ENCODE results near the gene HEXIM1. TPM values are rescaled to one million over a fixed set of nuclear protein-coding genes. Genes with fewer than 3 reads are reported as not detected.
A peak's percentile ranks its signal among the peaks of the same experiment; 100 is the strongest.

HEXIM1 gene
- total and polyA plus RNA-seq, 2 experiments from 2014 or later: 9.2 to 10.9 TPM

DNA sequence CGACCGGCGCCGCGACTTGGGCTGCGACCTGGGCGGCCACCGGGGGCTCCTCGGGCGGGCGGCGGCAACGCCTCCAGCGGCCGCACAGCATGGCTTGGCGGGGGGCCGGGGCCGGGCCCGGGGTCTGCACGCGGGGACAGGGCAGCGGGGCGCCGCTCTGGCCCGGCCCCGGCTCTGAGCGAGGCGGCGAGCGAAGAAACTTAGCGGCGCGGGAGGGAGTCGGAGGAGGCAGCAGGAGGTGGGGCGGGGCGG is 16.0 kb upstream of the HEXIM1 start, which contains the start of gene PLCD3:
Gene PLCD3, minus strand, starts transcription at position 196 of the 252 bp plus-strand sequence. Its CDS starts 105 bp downstream, at position 91.
- H3K79me2 ChIP-seq (replicated peaks; ENCODE audit: insufficient read depth): no peaks in the 10 kb centered on the region
- H3K4me1 ChIP-seq (ENCODE audit: insufficient read depth): peaks cover 3% of the 10 kb centered on the region; the same call in 1 of the 2 replicates
- H3K36me3 Mint-ChIP-seq (ENCODE audit: low read depth): peaks cover 3% of the 10 kb centered on the region; the same call in 1 of the 3 replicates
- no peaks in the 10 kb centered on the region; the same call in 1 of the 2 replicates for H4K20me1 ChIP-seq (replicated peaks; ENCODE audit: insufficient read depth)
- peak within 1 kb of the TSS; percentile 90 for H3K4me2 ChIP-seq
- H3K4me3 ChIP-seq: peak within 1 kb of the TSS; percentile 90
- no peaks in the 10 kb centered on the region for H3K36me3 ChIP-seq (ENCODE audit: insufficient read depth)
- peak within 1 kb of the TSS; percentile 81 for H3K4me3 Mint-ChIP-seq
- no peaks in the 10 kb centered on the region for H3K27me3 ChIP-seq (ENCODE audit: insufficient read depth)
- H3F3A ChIP-seq (replicated peaks; ENCODE audit: low read depth): peaks cover 4% of the 10 kb centered on the region; the same call in 1 of the 2 replicates
- H3K9me3 Mint-ChIP-seq: no peaks in the 10 kb centered on the region
- no peak for TF ChIP-seq ZNF114 (CRISPR knock-in tag; IDR thresholded peaks at IDR 0.05)
- no peak for TF ChIP-seq STAT1 (IDR thresholded peaks at IDR 0.05; ENCODE audit: unreplicated experiment)
- TF ChIP-seq, protein P1, sequence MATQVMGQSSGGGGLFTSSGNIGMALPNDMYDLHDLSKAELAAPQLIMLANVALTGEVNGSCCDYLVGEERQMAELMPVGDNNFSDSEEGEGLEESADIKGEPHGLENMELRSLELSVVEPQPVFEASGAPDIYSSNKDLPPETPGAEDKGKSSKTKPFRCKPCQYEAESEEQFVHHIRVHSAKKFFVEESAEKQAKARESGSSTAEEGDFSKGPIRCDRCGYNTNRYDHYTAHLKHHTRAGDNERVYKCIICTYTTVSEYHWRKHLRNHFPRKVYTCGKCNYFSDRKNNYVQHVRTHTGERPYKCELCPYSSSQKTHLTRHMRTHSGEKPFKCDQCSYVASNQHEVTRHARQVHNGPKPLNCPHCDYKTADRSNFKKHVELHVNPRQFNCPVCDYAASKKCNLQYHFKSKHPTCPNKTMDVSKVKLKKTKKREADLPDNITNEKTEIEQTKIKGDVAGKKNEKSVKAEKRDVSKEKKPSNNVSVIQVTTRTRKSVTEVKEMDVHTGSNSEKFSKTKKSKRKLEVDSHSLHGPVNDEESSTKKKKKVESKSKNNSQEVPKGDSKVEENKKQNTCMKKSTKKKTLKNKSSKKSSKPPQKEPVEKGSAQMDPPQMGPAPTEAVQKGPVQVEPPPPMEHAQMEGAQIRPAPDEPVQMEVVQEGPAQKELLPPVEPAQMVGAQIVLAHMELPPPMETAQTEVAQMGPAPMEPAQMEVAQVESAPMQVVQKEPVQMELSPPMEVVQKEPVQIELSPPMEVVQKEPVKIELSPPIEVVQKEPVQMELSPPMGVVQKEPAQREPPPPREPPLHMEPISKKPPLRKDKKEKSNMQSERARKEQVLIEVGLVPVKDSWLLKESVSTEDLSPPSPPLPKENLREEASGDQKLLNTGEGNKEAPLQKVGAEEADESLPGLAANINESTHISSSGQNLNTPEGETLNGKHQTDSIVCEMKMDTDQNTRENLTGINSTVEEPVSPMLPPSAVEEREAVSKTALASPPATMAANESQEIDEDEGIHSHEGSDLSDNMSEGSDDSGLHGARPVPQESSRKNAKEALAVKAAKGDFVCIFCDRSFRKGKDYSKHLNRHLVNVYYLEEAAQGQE (IDR thresholded peaks at IDR 0.05; ENCODE audit: unreplicated experiment): no peak
- TF ChIP-seq POLR2AphosphoS5 (IDR thresholded peaks at IDR 0.05; ENCODE audit: low read depth): no peak
- no peak for TF ChIP-seq NANOG (IDR thresholded peaks at IDR 0.05; ENCODE audit: borderline replicate concordance)
- TF ChIP-seq EZH2 (IDR thresholded peaks at IDR 0.05; ENCODE audit: low read depth, unreplicated experiment): no peak
- no peak for TF ChIP-seq ZNF331 (CRISPR knock-in tag; IDR thresholded peaks at IDR 0.05; ENCODE audit: low read depth)
- TF ChIP-seq, protein P2, sequence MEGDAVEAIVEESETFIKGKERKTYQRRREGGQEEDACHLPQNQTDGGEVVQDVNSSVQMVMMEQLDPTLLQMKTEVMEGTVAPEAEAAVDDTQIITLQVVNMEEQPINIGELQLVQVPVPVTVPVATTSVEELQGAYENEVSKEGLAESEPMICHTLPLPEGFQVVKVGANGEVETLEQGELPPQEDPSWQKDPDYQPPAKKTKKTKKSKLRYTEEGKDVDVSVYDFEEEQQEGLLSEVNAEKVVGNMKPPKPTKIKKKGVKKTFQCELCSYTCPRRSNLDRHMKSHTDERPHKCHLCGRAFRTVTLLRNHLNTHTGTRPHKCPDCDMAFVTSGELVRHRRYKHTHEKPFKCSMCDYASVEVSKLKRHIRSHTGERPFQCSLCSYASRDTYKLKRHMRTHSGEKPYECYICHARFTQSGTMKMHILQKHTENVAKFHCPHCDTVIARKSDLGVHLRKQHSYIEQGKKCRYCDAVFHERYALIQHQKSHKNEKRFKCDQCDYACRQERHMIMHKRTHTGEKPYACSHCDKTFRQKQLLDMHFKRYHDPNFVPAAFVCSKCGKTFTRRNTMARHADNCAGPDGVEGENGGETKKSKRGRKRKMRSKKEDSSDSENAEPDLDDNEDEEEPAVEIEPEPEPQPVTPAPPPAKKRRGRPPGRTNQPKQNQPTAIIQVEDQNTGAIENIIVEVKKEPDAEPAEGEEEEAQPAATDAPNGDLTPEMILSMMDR (conservative IDR thresholded peaks at IDR 0.05; ENCODE audit: low read depth in 2 of 2): no peak
- TF ChIP-seq, protein P3, sequence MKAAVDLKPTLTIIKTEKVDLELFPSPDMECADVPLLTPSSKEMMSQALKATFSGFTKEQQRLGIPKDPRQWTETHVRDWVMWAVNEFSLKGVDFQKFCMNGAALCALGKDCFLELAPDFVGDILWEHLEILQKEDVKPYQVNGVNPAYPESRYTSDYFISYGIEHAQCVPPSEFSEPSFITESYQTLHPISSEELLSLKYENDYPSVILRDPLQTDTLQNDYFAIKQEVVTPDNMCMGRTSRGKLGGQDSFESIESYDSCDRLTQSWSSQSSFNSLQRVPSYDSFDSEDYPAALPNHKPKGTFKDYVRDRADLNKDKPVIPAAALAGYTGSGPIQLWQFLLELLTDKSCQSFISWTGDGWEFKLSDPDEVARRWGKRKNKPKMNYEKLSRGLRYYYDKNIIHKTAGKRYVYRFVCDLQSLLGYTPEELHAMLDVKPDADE (IDR thresholded peaks at IDR 0.05): no peak
- no peak for TF ChIP-seq CREB1 (CRISPR knock-in tag; IDR thresholded peaks at IDR 0.05; ENCODE audit: low read depth)
- TF ChIP-seq, protein P4, sequence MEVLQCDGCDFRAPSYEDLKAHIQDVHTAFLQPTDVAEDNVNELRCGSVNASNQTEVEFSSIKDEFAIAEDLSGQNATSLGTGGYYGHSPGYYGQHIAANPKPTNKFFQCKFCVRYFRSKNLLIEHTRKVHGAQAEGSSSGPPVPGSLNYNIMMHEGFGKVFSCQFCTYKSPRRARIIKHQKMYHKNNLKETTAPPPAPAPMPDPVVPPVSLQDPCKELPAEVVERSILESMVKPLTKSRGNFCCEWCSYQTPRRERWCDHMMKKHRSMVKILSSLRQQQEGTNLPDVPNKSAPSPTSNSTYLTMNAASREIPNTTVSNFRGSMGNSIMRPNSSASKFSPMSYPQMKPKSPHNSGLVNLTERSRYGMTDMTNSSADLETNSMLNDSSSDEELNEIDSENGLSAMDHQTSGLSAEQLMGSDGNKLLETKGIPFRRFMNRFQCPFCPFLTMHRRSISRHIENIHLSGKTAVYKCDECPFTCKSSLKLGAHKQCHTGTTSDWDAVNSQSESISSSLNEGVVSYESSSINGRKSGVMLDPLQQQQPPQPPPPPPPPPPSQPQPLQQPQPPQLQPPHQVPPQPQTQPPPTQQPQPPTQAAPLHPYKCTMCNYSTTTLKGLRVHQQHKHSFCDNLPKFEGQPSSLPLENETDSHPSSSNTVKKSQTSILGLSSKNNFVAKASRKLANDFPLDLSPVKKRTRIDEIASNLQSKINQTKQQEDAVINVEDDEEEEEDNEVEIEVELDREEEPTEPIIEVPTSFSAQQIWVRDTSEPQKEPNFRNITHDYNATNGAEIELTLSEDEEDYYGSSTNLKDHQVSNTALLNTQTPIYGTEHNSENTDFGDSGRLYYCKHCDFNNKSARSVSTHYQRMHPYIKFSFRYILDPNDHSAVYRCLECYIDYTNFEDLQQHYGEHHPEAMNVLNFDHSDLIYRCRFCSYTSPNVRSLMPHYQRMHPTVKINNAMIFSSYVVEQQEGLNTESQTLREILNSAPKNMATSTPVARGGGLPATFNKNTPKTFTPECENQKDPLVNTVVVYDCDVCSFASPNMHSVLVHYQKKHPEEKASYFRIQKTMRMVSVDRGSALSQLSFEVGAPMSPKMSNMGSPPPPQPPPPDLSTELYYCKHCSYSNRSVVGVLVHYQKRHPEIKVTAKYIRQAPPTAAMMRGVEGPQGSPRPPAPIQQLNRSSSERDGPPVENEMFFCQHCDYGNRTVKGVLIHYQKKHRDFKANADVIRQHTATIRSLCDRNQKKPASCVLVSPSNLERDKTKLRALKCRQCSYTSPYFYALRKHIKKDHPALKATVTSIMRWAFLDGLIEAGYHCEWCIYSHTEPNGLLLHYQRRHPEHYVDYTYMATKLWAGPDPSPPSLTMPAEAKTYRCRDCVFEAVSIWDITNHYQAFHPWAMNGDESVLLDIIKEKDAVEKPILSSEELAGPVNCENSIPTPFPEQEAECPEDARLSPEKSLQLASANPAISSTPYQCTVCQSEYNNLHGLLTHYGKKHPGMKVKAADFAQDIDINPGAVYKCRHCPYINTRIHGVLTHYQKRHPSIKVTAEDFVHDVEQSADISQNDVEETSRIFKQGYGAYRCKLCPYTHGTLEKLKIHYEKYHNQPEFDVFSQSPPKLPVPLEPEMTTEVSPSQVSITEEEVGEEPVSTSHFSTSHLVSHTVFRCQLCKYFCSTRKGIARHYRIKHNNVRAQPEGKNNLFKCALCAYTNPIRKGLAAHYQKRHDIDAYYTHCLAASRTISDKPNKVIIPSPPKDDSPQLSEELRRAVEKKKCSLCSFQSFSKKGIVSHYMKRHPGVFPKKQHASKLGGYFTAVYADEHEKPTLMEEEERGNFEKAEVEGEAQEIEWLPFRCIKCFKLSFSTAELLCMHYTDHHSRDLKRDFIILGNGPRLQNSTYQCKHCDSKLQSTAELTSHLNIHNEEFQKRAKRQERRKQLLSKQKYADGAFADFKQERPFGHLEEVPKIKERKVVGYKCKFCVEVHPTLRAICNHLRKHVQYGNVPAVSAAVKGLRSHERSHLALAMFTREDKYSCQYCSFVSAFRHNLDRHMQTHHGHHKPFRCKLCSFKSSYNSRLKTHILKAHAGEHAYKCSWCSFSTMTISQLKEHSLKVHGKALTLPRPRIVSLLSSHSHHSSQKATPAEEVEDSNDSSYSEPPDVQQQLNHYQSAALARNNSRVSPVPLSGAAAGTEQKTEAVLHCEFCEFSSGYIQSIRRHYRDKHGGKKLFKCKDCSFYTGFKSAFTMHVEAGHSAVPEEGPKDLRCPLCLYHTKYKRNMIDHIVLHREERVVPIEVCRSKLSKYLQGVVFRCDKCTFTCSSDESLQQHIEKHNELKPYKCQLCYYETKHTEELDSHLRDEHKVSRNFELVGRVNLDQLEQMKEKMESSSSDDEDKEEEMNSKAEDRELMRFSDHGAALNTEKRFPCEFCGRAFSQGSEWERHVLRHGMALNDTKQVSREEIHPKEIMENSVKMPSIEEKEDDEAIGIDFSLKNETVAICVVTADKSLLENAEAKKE (CRISPR knock-in tag; IDR thresholded peaks at IDR 0.05): no peak
- peaks cover 27% of the 10 kb centered on the region for H3K27me3 Mint-ChIP-seq (ENCODE audit: insufficient read depth, low read depth, poor library complexity)
- H3K27ac ChIP-seq (ENCODE audit: low read depth): no peak within 1 kb of the TSS
- peak; percentile 28 for ATAC-seq
- H3K9me2 ChIP-seq (ENCODE audit: insufficient read depth): no peaks in the 10 kb centered on the region
- DNase-seq (ENCODE audit: low spot score): no peak
- H2AFZ ChIP-seq: peak within 1 kb of the TSS; percentile 95
- H3K4me1 Mint-ChIP-seq: peaks cover 15% of the 10 kb centered on the region
- H3K27ac Mint-ChIP-seq: no peak within 1 kb of the TSS
